Esophagus mucosa (tissue), 1 donor: ENCODE measurements around the gene SLC39A6. TPM values are rescaled to one million over a fixed set of nuclear protein-coding genes. Genes with fewer than 3 reads are reported as not detected.

ENCODE experiments used
- total RNA-seq: library from RNA; stranded (reverse); gene quantifications from one replicate; pipeline ENCODE4 v1.2.4, GENCODE V29; 2023
- donor health status: DM: yes; HTN: yes; CAD: no.

SLC39A6 gene
- total RNA-seq, 1 donor from 2014 or later: 24.0 TPM

Other genes starting within 250 kb of the SLC39A6 start
- gene RPRD1A, start 61.8 kb downstream of the SLC39A6 start, total RNA-seq: 29.3 TPM
- 45.6 TPM for gene ELP2, start 559 bp upstream of the SLC39A6 start, total RNA-seq
- 16.0 TPM for gene MOCOS, start 58.2 kb upstream of the SLC39A6 start, total RNA-seq
- gene FHOD3, start 168.4 kb upstream of the SLC39A6 start, total RNA-seq: 3.0 TPM